CD14-positive monocyte (primary cell): ENCODE data around the gene IL18R1. TPM values are rescaled to one million over a fixed set of nuclear protein-coding genes. Genes with fewer than 3 reads are reported as not detected.
A peak's percentile ranks its signal among the peaks of the same experiment; 100 is the strongest.

Source experiments
- DNase-seq, 3 donors: peaks; one replicate each; pipeline ENCODE4 v3.0.0-alpha.2; 2011 to 2022
- H2AFZ ChIP-seq: 2 replicates; pipeline ENCODE4 v1.6.0; 2012; ENCODE audit warnings: mild to moderate bottlenecking, low read depth, low read length, inconsistent platforms; ENCODE audit not compliant: insufficient read depth, poor library complexity, severe bottlenecking
- H3K27ac ChIP-seq, 2 donors: 1 replicate in 1 of 2; 2 replicates in 1 of 2; pipeline ENCODE4 v1.5.1; 2012 to 2013; ENCODE audit warnings: low read length in 2 of 2, control low read depth in 1 of 2, inconsistent platforms in 1 of 2, low read depth in 1 of 2, mild to moderate bottlenecking in 1 of 2
- H3K27me3 ChIP-seq, 2 donors: one replicate each; pipeline versions ENCODE4 v1.6.0 to v1.6.1; 2011 to 2013; ENCODE audit warnings: low read length in 2 of 2; ENCODE audit not compliant: control insufficient read depth in 2 of 2, insufficient read depth in 2 of 2
- H3K36me3 ChIP-seq, 2 donors: replicated peaks in 1 of 2; 1 replicate in 1 of 2; 2 replicates in 1 of 2; pipeline versions ENCODE4 v1.5.1 to v1.6.1; 2012 to 2013; ENCODE audit warnings: low read length in 2 of 2, control low read depth in 1 of 2, inconsistent platforms in 1 of 2, mild to moderate bottlenecking in 1 of 2; ENCODE audit not compliant: insufficient read depth in 2 of 2, control insufficient read depth in 1 of 2
- H3K4me1 ChIP-seq, 2 donors: 1 replicate in 1 of 2; 2 replicates in 1 of 2; pipeline versions ENCODE4 v1.5.1 to v1.6.1; 2012 to 2013; ENCODE audit warnings: low read length in 2 of 2, control low read depth in 1 of 2, inconsistent platforms in 1 of 2, mild to moderate bottlenecking in 1 of 2, moderate library complexity in 1 of 2; ENCODE audit not compliant: insufficient read depth in 2 of 2, control insufficient read depth in 1 of 2
- H3K4me2 ChIP-seq: replicated peaks from 2 replicates; pipeline ENCODE3; 2012; ENCODE audit warnings: low read length, moderate library complexity, mild to moderate bottlenecking; ENCODE audit not compliant: poor library complexity, severe bottlenecking; ENCODE audit errors: extremely low read depth
- H3K4me3 ChIP-seq, 3 experiments: fragments of 200-600 bp in 1 of 3; sonication (generic) in 1 of 3; replicated peaks in 1 of 3; 1 replicate in 2 of 3; 2 replicates in 1 of 3; pipeline ENCODE4 v1.5.1; 2011 to 2013; ENCODE audit warnings: low read length in 3 of 3, mild to moderate bottlenecking in 3 of 3, control low read depth in 2 of 3, low read depth in 2 of 3, inconsistent platforms in 1 of 3, moderate library complexity in 1 of 3
- H3K79me2 ChIP-seq: 2 replicates; pipeline ENCODE4 v1.6.0; 2012; ENCODE audit warnings: mild to moderate bottlenecking, control low read depth, inconsistent platforms, low read length, moderate library complexity; ENCODE audit not compliant: insufficient read depth
- H3K9ac ChIP-seq: 2 replicates; pipeline ENCODE4 v1.6.0; 2017; ENCODE audit warnings: low read length, mild to moderate bottlenecking; ENCODE audit not compliant: insufficient read depth, poor library complexity, severe bottlenecking
- H3K9me3 ChIP-seq, 2 donors: replicated peaks in 1 of 2; 1 replicate in 1 of 2; 2 replicates in 1 of 2; pipeline versions ENCODE4 v1.5.1 to v1.6.1; 2012 to 2013; ENCODE audit warnings: low read length in 2 of 2, control low read depth in 1 of 2; ENCODE audit not compliant: control insufficient read depth in 1 of 2, insufficient read depth in 1 of 2
- H4K20me1 ChIP-seq: 2 replicates; pipeline ENCODE4 v1.6.0; 2012; ENCODE audit warnings: mild to moderate bottlenecking, low read length, control low read depth, moderate library complexity; ENCODE audit not compliant: insufficient read depth
- H3K27ac Mint-ChIP-seq, 7 donors: one replicate each; pipeline ENCODE4 v1.8.0; 2020; ENCODE audit warnings: mild to moderate bottlenecking in 7 of 7, mixed read lengths in 7 of 7, moderate library complexity in 6 of 7, inconsistent platforms in 2 of 7
- H3K27me3 Mint-ChIP-seq, 3 donors: one replicate each; pipeline ENCODE4 v1.8.0; 2021 to 2022; ENCODE audit warnings: low read depth in 3 of 3, mild to moderate bottlenecking in 3 of 3, mixed read lengths in 3 of 3, moderate library complexity in 3 of 3, inconsistent platforms in 1 of 3
- H3K36me3 Mint-ChIP-seq, 2 donors: one replicate each; pipeline ENCODE4 v1.8.0; 2020; ENCODE audit warnings: mixed read lengths in 2 of 2, inconsistent platforms in 1 of 2, mild to moderate bottlenecking in 1 of 2
- H3K4me1 Mint-ChIP-seq: one replicate; pipeline ENCODE4 v1.8.0; 2020; ENCODE audit warnings: mild to moderate bottlenecking, mixed read lengths
- H3K4me3 Mint-ChIP-seq, 2 donors: one replicate each; pipeline ENCODE4 v1.8.0; 2020; ENCODE audit warnings: mild to moderate bottlenecking in 2 of 2, mixed read lengths in 2 of 2, moderate library complexity in 1 of 2
- H3K9me3 Mint-ChIP-seq, 7 donors: one replicate each; pipeline ENCODE4 v1.8.0; 2020 to 2022; ENCODE audit warnings: mixed read lengths in 7 of 7, mild to moderate bottlenecking in 6 of 7, moderate library complexity in 6 of 7, inconsistent platforms in 2 of 7
- WGBS: methylation state at CpG from one replicate; pipeline ENCODE4 v1.1.5; 2013; ENCODE audit warnings: missing lambda C conversion rate; ENCODE audit not compliant: insufficient coverage; 5-methylcytosine and 5-hydroxymethylcytosine counted together
- intact Hi-C, 2 donors: fragments of 100-400 bp; cut with micrococcal nuclease; formaldehyde crosslinking; loops; one replicate each; pipeline versions ENCODE4 v1.15.0 to v1.15.1; 2023
- polyA plus RNA-seq, 3 donors: library from polyadenylated mRNA; depleted of rRNA in 1 of 3; unstranded in 2 of 3; stranded (reverse) in 1 of 3; fragments of 300-500 nt in 2 of 3; fragments of >200 nt in 1 of 3; fragmentation: Illumina TruSeq in 2 of 3; gene quantifications; 1 replicate in 2 of 3; 2 replicates in 1 of 3; pipeline ENCODE4 v1.2.3, GENCODE V29; 2012 to 2021
- TF ChIP-seq, protein P1 (sequence below): fragments of 200-600 bp; IDR thresholded peaks from one replicate; pipeline ENCODE4 v1.8.0; 2022; ENCODE audit warnings: antibody characterized with exemption, mild to moderate bottlenecking

IL18R1 gene
- polyA plus RNA-seq, 3 donors: 0.03 to 0.15 (median 0.11) TPM

GRCh38 chr2:102357937-102358336 is 2.3 kb downstream of the IL18R1 start:
- Mint-ChIP-seq H3K4me1 (peaks cover 21% of the 10 kb centered on the region), H3K27me3 (peaks cover 27 to 35% (median 30%) of the 10 kb centered on the region in 3 donors), H3K36me3 (no peaks in the 10 kb centered on the region), H3K4me3 (peak overlapping the region in 1 of 2 donors; percentile 93), H3K27ac (no peak overlapping the region), H3K9me3 (peaks cover 0 to 4% (median 0%) of the 10 kb centered on the region in 7 donors)
- no peaks in the 10 kb centered on the region for H3K9me3 ChIP-seq
- WGBS: no CpG with 5 or more reads among the region's 2 CpGs
- peak overlapping the region; percentile 51 for H2AFZ ChIP-seq
- H3K9ac ChIP-seq: no peak overlapping the region
- peak; percentile 57 to 70 (median 64) for DNase-seq
- no peak overlapping the region for H3K4me2 ChIP-seq
- H4K20me1 ChIP-seq: no peaks in the 10 kb centered on the region
- no peaks in the 10 kb centered on the region for H3K79me2 ChIP-seq
- TF ChIP-seq, protein P1, sequence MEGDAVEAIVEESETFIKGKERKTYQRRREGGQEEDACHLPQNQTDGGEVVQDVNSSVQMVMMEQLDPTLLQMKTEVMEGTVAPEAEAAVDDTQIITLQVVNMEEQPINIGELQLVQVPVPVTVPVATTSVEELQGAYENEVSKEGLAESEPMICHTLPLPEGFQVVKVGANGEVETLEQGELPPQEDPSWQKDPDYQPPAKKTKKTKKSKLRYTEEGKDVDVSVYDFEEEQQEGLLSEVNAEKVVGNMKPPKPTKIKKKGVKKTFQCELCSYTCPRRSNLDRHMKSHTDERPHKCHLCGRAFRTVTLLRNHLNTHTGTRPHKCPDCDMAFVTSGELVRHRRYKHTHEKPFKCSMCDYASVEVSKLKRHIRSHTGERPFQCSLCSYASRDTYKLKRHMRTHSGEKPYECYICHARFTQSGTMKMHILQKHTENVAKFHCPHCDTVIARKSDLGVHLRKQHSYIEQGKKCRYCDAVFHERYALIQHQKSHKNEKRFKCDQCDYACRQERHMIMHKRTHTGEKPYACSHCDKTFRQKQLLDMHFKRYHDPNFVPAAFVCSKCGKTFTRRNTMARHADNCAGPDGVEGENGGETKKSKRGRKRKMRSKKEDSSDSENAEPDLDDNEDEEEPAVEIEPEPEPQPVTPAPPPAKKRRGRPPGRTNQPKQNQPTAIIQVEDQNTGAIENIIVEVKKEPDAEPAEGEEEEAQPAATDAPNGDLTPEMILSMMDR: no peak
- H3K27ac ChIP-seq: no peak overlapping the region
- H3K4me3 ChIP-seq: no peak overlapping the region
- H3K4me1 ChIP-seq: peaks cover 21 to 33% of the 10 kb centered on the region in 2 donors
- intact Hi-C loops: loop anchor here (5.0 kb wide), 2 partner anchors 106 to 111 kb away; no protein-coding TSS in a partner anchor
- H3K27me3 ChIP-seq: peaks cover 9 to 22% of the 10 kb centered on the region in 2 donors
- H3K36me3 ChIP-seq: no peaks in the 10 kb centered on the region

DNA sequence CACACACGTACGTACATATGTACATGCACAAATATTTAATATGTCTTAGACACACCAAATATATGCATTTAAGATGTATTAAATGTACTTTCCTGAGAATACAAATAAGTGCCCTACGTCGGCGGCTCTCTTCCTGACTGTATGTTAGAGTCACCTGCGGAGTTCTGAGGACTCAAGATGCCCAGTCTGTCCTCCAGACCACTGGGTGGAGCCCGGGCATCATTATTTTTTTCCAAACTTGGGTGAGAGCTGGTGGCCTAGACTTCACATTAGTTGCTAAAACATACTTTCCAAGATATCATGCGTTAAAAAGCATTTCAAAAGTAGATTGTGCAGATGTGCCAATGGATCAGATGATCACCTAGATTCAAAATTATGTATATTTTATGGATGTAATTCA is 2.9 kb downstream of the IL18R1 start:
- no peaks in the 10 kb centered on the region for H3K36me3 Mint-ChIP-seq
- no peak overlapping the region for H3K27ac ChIP-seq
- H4K20me1 ChIP-seq: no peaks in the 10 kb centered on the region
- intact Hi-C loops: loop anchor here (5.0 kb wide), 2 partner anchors 106 to 111 kb away; no protein-coding TSS in a partner anchor
- H3K27ac Mint-ChIP-seq: no peak overlapping the region
- no peak for DNase-seq
- H3K9me3 ChIP-seq: no peaks in the 10 kb centered on the region
- H3K4me3 ChIP-seq: no peak overlapping the region
- peaks cover 0 to 4% (median 0%) of the 10 kb centered on the region in 7 donors for H3K9me3 Mint-ChIP-seq
- WGBS: 88% methylated on average over 4 of the region's 8 CpGs
- no peak overlapping the region for H3K4me3 Mint-ChIP-seq
- no peaks in the 10 kb centered on the region for H3K79me2 ChIP-seq
- no peak overlapping the region for H3K4me2 ChIP-seq
- H3K9ac ChIP-seq: no peak overlapping the region
- peaks cover 27 to 35% (median 30%) of the 10 kb centered on the region in 3 donors for H3K27me3 Mint-ChIP-seq
- peaks cover 9 to 22% of the 10 kb centered on the region in 2 donors for H3K27me3 ChIP-seq
- H3K4me1 ChIP-seq: peaks cover 21 to 33% of the 10 kb centered on the region in 2 donors
- no peak overlapping the region for H2AFZ ChIP-seq
- H3K36me3 ChIP-seq: no peaks in the 10 kb centered on the region
- H3K4me1 Mint-ChIP-seq: peaks cover 21% of the 10 kb centered on the region
- TF ChIP-seq, protein P1: no peak
